Gastrocnemius medialis (tissue), 4 donors: ENCODE data around the gene DUOX1. TPM values are rescaled to one million over a fixed set of nuclear protein-coding genes. Genes with fewer than 3 reads are reported as not detected.

Experiments
- ATAC-seq, 2 donors: fragments of 150-250 bp; one replicate each; pipeline ENCODE4 v1.9.1; 2016
- DNase-seq, 2 donors: peaks; one replicate each; pipeline ENCODE4 v3.0.0-alpha.2; 2019
- H3K27ac ChIP-seq, 4 donors: fragments of 200-600 bp; sonication (generic); 1 replicate in 1 of 4; 2 replicates in 3 of 4; pipeline ENCODE4 v1.5.1; 2016 to 2018; ENCODE audit warnings: mild to moderate bottlenecking in 2 of 4, moderate library complexity in 1 of 4
- H3K27me3 ChIP-seq, 3 donors: fragments of 200-600 bp; sonication (generic) in 2 of 3; 1 replicate in 1 of 3; 2 replicates in 2 of 3; pipeline versions ENCODE4 v1.5.1 to v1.6.0; 2016 to 2019; ENCODE audit warnings: mild to moderate bottlenecking in 1 of 3, moderate library complexity in 1 of 3
- H3K36me3 ChIP-seq, 2 donors: fragments of 200-600 bp; sonication (generic) in 1 of 2; one replicate each; pipeline ENCODE4 v1.5.1; 2017 to 2018
- H3K4me1 ChIP-seq, 2 donors: fragments of 200-600 bp; sonication (generic) in 1 of 2; one replicate each; pipeline ENCODE4 v1.5.1; 2016 to 2017; ENCODE audit warnings: mild to moderate bottlenecking in 2 of 2
- H3K4me3 ChIP-seq, 4 donors: fragments of 200-600 bp; sonication (generic) in 3 of 4; 1 replicate in 1 of 4; 2 replicates in 3 of 4; pipeline ENCODE4 v1.5.1; 2016 to 2019; ENCODE audit warnings: mild to moderate bottlenecking in 2 of 4
- H3K9me3 ChIP-seq, 3 donors: fragments of 200-600 bp; sonication (generic) in 2 of 3; 1 replicate in 1 of 3; 2 replicates in 2 of 3; pipeline ENCODE4 v1.5.1; 2016 to 2019
- CTCF ChIP-seq, 5 experiments: fragments of 450-650 bp in 3 of 5; fragments of 200-600 bp in 2 of 5; sonication (generic) in 2 of 5; IDR thresholded peaks in 4 of 5; conservative IDR thresholded peaks in 1 of 5; 1 replicate in 4 of 5; 2 replicates in 1 of 5; pipeline ENCODE4 v1.5.1; 2016 to 2019; ENCODE audit warnings: antibody characterized with exemption in 5 of 5, mild to moderate bottlenecking in 3 of 5, moderate library complexity in 3 of 5
- POLR2A ChIP-seq, 2 donors: fragments of 450-650 bp; IDR thresholded peaks; one replicate each; pipeline ENCODE4 v1.6.1; 2017; ENCODE audit warnings: antibody characterized with exemption in 2 of 2, mild to moderate bottlenecking in 2 of 2, moderate library complexity in 2 of 2
- in situ Hi-C, 4 donors: fragments of 200-750 bp; cut with MboI; loops; one replicate each; pipeline versions ENCODE4 v1.15.0 to v1.8.0; 2017; ENCODE audit warnings: low sequenced_read_pairs in 4 of 4
- intact Hi-C: fragments of 100-400 bp; cut with DNase I; formaldehyde crosslinking; loops from one replicate; pipeline ENCODE4 v1.15.1; 2023; ENCODE audit warnings: low total_unique reads
- total RNA-seq, 4 donors: library from RNA; depleted of rRNA; stranded (reverse); fragments of >200 nt; gene quantifications; one replicate each; pipeline versions ENCODE4 v1.1.0 to v1.2.3, GENCODE V29; 2016

Gene DUOX1
- total RNA-seq, 4 donors from 2014 or later, result 0.07 to 0.56 (median 0.13) TPM; not detected in 1

- Histone ChIP-seq H3K27ac (no peak overlapping the region), H3K9me3 (no peaks in the 10 kb centered on the region), H3K4me3 (no peak overlapping the region), H3K27me3 (no peaks in the 10 kb centered on the region), H3K4me1 (no peaks in the 10 kb centered on the region), H3K36me3 (no peaks in the 10 kb centered on the region)
- ATAC-seq (no peak), DNase-seq (no peak)
- TF ChIP-seq POLR2A (IDR thresholded peaks at IDR 0.05) (no peak), CTCF (IDR thresholded peaks at IDR 0.05 in 4 of 5, conservative IDR thresholded peaks at IDR 0.05 in 1 of 5) (no peak)
- intact Hi-C loops (no loop called here), in situ Hi-C loops (loop anchor here in 1 of 4 donors (25.0 kb wide), 1 partner anchor 260 kb away; a partner anchor contains a TSS)
These were observed 22.4 kb downstream of the DUOX1 start for GRCh38 chr15:45151998-45152828.

- no peak for TF ChIP-seq POLR2A (IDR thresholded peaks at IDR 0.05)
- ATAC-seq (no peak), DNase-seq (no peak)
- Histone ChIP-seq H3K27me3 (no peaks in the 10 kb centered on the region), H3K27ac (no peak overlapping the region), H3K4me1 (no peaks in the 10 kb centered on the region), H3K4me3 (no peak overlapping the region), H3K36me3 (no peaks in the 10 kb centered on the region), H3K9me3 (no peaks in the 10 kb centered on the region)
- intact Hi-C loops (no loop called here), in situ Hi-C loops (loop anchor here in 1 of 4 donors (25.0 kb wide), 1 partner anchor 257 kb away; a partner anchor contains a TSS)
These were observed 25.9 kb downstream of the DUOX1 start for GRCh38 chr15:45155739-45156138.

- in situ Hi-C loops, result loop anchor here in 1 of 4 donors (25.0 kb wide), 1 partner anchor 255 kb away; a partner anchor contains a TSS
- Histone ChIP-seq H3K9me3 (no peaks in the 10 kb centered on the region), H3K4me3 (no peak overlapping the region), H3K27ac (no peak overlapping the region), H3K36me3 (no peaks in the 10 kb centered on the region), H3K4me1 (no peaks in the 10 kb centered on the region), H3K27me3 (no peaks in the 10 kb centered on the region)
- intact Hi-C loops, result no loop called here
- DNase-seq (no peak), ATAC-seq (no peak)
- no peak for TF ChIP-seq POLR2A (IDR thresholded peaks at IDR 0.05)
- TF ChIP-seq CTCF (IDR thresholded peaks at IDR 0.05 in 4 of 5, conservative IDR thresholded peaks at IDR 0.05 in 1 of 5), result no peak
These were observed 27.1 kb downstream of the DUOX1 start for GRCh38 chr15:45156744-45157455.

GRCh38 chr15:45157974-45158373, 28.2 kb downstream of the DUOX1 start:
- Histone ChIP-seq H3K27ac (no peak overlapping the region), H3K4me1 (no peaks in the 10 kb centered on the region), H3K27me3 (no peaks in the 10 kb centered on the region), H3K4me3 (no peak overlapping the region), H3K9me3 (no peaks in the 10 kb centered on the region), H3K36me3 (no peaks in the 10 kb centered on the region)
- intact Hi-C loops (no loop called here), in situ Hi-C loops (loop anchor here in 1 of 4 donors (25.0 kb wide), 1 partner anchor 254 kb away; a partner anchor contains a TSS)
- DNase-seq (no peak), ATAC-seq (no peak)
- TF ChIP-seq POLR2A (IDR thresholded peaks at IDR 0.05) (no peak), CTCF (IDR thresholded peaks at IDR 0.05 in 4 of 5, conservative IDR thresholded peaks at IDR 0.05 in 1 of 5) (no peak)

- Histone ChIP-seq H3K4me1 (no peaks in the 10 kb centered on the region), H3K27me3 (no peaks in the 10 kb centered on the region), H3K36me3 (no peaks in the 10 kb centered on the region), H3K27ac (no peak overlapping the region), H3K4me3 (no peak overlapping the region), H3K9me3 (no peaks in the 10 kb centered on the region)
- intact Hi-C loops, result loop anchor here (2.0 kb wide), 1 partner anchor 297 kb away; no protein-coding TSS in a partner anchor
- TF ChIP-seq CTCF (IDR thresholded peaks at IDR 0.05 in 4 of 5, conservative IDR thresholded peaks at IDR 0.05 in 1 of 5) (no peak), POLR2A (IDR thresholded peaks at IDR 0.05) (no peak)
- in situ Hi-C loops, result loop anchor here in 3 of 4 donors (5.0 to 25.0 kb wide), 3 partner anchors 126 to 251 kb away; a partner anchor contains a TSS
- ATAC-seq, result no peak
- DNase-seq, result no peak
These were observed 31.9 kb downstream of the DUOX1 start for GRCh38 chr15:45161666-45162065.
